ENCODE data around the gene TBC1D1.

TBC1D1 gene

GRCh38 chr4:38177035-38177546 is 286.2 kb downstream of the TBC1D1 start:
- Histone ChIP-seq H3K9me3 (no peaks in the 10 kb centered on the region), H3K27me3 (peaks cover 17% of the 10 kb centered on the region), H3K27ac (no peak overlapping the region), H3K4me3 (ENCODE audit: low read depth in 1 of 2, low read length in 1 of 2) (no peak overlapping the region), H3K36me3 (no peaks in the 10 kb centered on the region), H3K4me1 (ENCODE audit: control insufficient read depth in 1 of 2, insufficient read depth in 1 of 2, low read depth in 1 of 2, low read length in 1 of 2) (peaks cover 10 to 11% of the 10 kb centered on the region in 2 experiments)
- TF ChIP-seq CTCF (IDR thresholded peaks at IDR 0.05) = no peak

DNA sequence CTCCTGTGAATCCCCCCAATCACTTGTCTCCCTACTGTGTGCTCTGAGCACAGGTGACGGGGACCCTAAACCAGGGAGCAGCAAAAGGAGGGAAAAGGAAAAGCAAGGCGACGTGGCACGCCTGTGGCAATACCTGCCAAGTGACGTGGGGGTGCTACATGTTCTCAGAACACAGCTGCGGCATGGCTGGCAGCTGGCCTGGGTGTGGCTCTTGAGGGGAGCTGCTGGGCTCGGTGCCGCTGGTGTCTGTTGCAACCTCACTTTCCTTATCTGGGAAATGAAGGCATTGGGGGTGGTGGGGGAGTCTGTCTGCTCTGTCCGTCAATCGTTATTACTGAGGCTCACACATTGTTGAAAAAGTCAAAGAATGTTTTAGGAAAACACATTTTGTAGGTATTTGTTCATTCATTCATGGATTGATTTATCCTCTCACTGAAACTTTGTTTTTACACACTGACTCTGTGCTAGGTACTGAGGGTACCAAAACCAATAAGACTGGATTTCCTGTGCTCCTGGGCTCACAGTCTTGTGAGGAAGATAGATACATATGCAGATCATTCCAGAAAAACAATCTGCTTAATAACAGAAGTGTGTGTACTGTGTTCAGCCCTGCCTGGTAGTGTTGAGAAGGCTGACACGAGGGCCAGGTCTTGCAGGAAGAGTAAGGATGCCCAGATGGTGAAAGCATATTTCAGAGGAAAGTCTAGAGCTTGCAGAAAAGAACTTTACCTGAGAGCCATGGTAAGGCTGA is 286.9 kb downstream of the TBC1D1 start:
- no peak overlapping the region for H3K27ac ChIP-seq
- no peaks in the 10 kb centered on the region for H3K36me3 ChIP-seq
- H3K4me1 ChIP-seq (ENCODE audit: control insufficient read depth in 1 of 2, insufficient read depth in 1 of 2, low read depth in 1 of 2, low read length in 1 of 2) = peaks cover 10 to 11% of the 10 kb centered on the region in 2 experiments
- peaks cover 17% of the 10 kb centered on the region for H3K27me3 ChIP-seq
- no peak overlapping the region for H3K4me3 ChIP-seq (ENCODE audit: low read depth in 1 of 2, low read length in 1 of 2)
- TF ChIP-seq CTCF (IDR thresholded peaks at IDR 0.05) = no peak
- H3K9me3 ChIP-seq = no peaks in the 10 kb centered on the region

DNA sequence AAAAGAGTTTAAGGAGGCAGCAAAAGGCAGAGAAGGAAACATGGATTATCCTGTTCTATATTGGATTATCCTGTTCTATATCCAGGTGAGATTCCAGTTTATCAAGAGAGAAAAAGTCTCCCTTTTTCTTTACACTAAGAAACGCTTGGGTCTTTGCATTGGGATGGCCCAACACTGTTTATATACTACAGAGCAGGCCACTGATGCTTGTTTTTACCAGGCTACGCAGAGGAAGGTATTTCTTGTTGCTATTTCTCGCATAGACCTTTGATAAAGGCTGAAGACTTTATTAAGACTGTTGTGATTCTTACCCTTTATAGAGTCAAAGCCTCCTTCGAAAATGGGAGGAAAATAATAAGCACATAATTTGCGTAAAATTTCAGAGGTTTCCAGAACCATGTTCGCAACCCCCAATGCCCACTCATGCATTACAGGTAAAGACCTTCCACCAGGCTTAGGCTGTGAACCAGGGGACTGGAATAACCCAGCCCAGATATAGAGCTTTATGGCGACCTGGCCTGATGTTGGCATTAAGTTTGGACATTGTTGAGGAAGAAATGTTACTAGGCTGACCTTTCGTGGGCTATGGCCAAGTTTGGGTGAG is 287.6 kb downstream of the TBC1D1 start:
- H3K27me3 ChIP-seq = peaks cover 17% of the 10 kb centered on the region
- no peak overlapping the region for H3K27ac ChIP-seq
- H3K36me3 ChIP-seq = no peaks in the 10 kb centered on the region
- no peak overlapping the region for H3K4me3 ChIP-seq (ENCODE audit: low read depth in 1 of 2, low read length in 1 of 2)
- no peak for TF ChIP-seq CTCF (IDR thresholded peaks at IDR 0.05)
- peaks cover 10 to 11% of the 10 kb centered on the region in 2 experiments for H3K4me1 ChIP-seq (ENCODE audit: control insufficient read depth in 1 of 2, insufficient read depth in 1 of 2, low read depth in 1 of 2, low read length in 1 of 2)
- H3K9me3 ChIP-seq = no peaks in the 10 kb centered on the region

DNA sequence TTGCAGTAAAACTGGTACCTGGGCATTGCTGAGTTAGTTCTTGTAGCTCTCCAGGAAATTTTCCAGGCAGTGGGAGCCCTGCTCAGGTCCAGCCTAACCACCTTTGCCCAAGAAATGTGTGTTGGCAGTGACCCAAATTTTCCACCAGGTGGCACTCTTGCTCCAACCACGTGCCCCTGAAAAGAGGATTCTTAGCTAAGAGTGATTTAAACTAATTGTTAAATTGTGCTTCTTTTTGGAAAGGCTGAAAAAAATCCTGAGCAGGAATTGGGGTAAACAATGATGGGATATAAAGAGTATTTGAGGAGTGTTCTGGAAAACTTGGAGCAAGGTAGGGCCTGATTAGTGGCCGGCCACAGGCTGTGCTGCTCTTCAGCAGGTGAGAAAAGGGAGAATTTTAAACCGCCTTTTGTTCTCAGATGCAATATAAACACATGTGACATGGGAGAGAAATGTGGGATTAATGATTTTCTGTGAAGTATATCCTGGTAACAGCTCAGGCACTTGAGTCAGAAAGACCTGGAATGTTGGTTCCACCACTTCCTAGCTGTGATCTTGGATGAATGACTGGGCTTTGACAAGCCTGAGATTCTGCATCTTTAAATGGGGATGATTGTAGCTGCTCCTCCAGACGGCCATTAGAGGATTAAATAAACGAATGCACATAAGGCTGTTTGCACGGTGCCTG is 288.9 kb downstream of the TBC1D1 start:
- peak; percentile 94 for TF ChIP-seq CTCF (IDR thresholded peaks at IDR 0.05)
- no peak overlapping the region for H3K4me3 ChIP-seq (ENCODE audit: low read depth in 1 of 2, low read length in 1 of 2)
- no peaks in the 10 kb centered on the region for H3K36me3 ChIP-seq
- H3K4me1 ChIP-seq (ENCODE audit: control insufficient read depth in 1 of 2, insufficient read depth in 1 of 2, low read depth in 1 of 2, low read length in 1 of 2) = peaks cover 10 to 11% of the 10 kb centered on the region in 2 experiments
- no peak overlapping the region for H3K27ac ChIP-seq
- peaks cover 6% of the 10 kb centered on the region for H3K27me3 ChIP-seq
- no peaks in the 10 kb centered on the region for H3K9me3 ChIP-seq

GRCh38 chr4:38180456-38180855 is 289.6 kb downstream of the TBC1D1 start:
- Histone ChIP-seq H3K27ac (no peak overlapping the region), H3K36me3 (no peaks in the 10 kb centered on the region), H3K4me3 (ENCODE audit: low read depth in 1 of 2, low read length in 1 of 2) (no peak overlapping the region), H3K27me3 (no peaks in the 10 kb centered on the region), H3K9me3 (no peaks in the 10 kb centered on the region), H3K4me1 (ENCODE audit: control insufficient read depth in 1 of 2, insufficient read depth in 1 of 2, low read depth in 1 of 2, low read length in 1 of 2) (peaks cover 10 to 11% of the 10 kb centered on the region in 2 experiments)
- TF ChIP-seq CTCF (IDR thresholded peaks at IDR 0.05) = no peak
